Thyroid gland (tissue), 4 donors: ENCODE results near the gene ARHGAP18.

Source experiments
- POLR2A ChIP-seq, 2 donors: fragments of 450-650 bp; IDR thresholded peaks; one replicate each; pipeline ENCODE4 v1.6.1; 2017; ENCODE audit warnings: antibody characterized with exemption in 2 of 2, mild to moderate bottlenecking in 2 of 2, moderate library complexity in 1 of 2
- TF ChIP-seq, protein P1 (sequence below), 6 experiments: fragments of 200-600 bp in 3 of 6; fragments of 450-650 bp in 3 of 6; sonication (generic) in 3 of 6; IDR thresholded peaks; one replicate each; pipeline ENCODE4 v1.5.1; 2016 to 2019; ENCODE audit warnings: antibody characterized with exemption in 6 of 6, mild to moderate bottlenecking in 2 of 6, inconsistent platforms in 1 of 6, moderate library complexity in 1 of 6

- TF ChIP-seq POLR2A (IDR thresholded peaks at IDR 0.05): no peak
- TF ChIP-seq, protein P1, sequence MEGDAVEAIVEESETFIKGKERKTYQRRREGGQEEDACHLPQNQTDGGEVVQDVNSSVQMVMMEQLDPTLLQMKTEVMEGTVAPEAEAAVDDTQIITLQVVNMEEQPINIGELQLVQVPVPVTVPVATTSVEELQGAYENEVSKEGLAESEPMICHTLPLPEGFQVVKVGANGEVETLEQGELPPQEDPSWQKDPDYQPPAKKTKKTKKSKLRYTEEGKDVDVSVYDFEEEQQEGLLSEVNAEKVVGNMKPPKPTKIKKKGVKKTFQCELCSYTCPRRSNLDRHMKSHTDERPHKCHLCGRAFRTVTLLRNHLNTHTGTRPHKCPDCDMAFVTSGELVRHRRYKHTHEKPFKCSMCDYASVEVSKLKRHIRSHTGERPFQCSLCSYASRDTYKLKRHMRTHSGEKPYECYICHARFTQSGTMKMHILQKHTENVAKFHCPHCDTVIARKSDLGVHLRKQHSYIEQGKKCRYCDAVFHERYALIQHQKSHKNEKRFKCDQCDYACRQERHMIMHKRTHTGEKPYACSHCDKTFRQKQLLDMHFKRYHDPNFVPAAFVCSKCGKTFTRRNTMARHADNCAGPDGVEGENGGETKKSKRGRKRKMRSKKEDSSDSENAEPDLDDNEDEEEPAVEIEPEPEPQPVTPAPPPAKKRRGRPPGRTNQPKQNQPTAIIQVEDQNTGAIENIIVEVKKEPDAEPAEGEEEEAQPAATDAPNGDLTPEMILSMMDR (IDR thresholded peaks at IDR 0.05): no peak
Measured at GRCh38 chr6:129719692-129720091, 9.7 kb upstream of the ARHGAP18 start.
